22Rv1 (cell line): Measurements from ENCODE around the gene TANK.

Experiments used
- H3K27ac ChIP-seq: fragments of 450-650 bp; 2 replicates; pipeline ENCODE4 v1.5.1; 2017
- CTCF ChIP-seq: fragments of 450-650 bp; IDR thresholded peaks from 2 replicates; pipeline ENCODE4 v1.5.1; 2017; ENCODE audit warnings: mild to moderate bottlenecking
- ZFX ChIP-seq: fragments of 450-650 bp; IDR thresholded peaks from 2 replicates; pipeline ENCODE4 v1.6.1; 2017; ENCODE audit warnings: antibody characterized with exemption, borderline replicate concordance

The TANK gene

GRCh38 chr2:161161074-161161706 is 962 bp downstream of the TANK start:
- peak overlapping the region; percentile 95 for H3K27ac ChIP-seq
- no peak for TF ChIP-seq ZFX
- TF ChIP-seq CTCF, result no peak

GRCh38 chr2:161163440-161163839 is 3.2 kb downstream of the TANK start:
- TF ChIP-seq ZFX (no peak), CTCF (no peak)
- no peak overlapping the region for H3K27ac ChIP-seq

GRCh38 chr2:161164161-161164560 is 3.9 kb downstream of the TANK start:
- no peak overlapping the region for H3K27ac ChIP-seq

GRCh38 chr2:161165266-161165665 is 5.0 kb downstream of the TANK start:
- TF ChIP-seq ZFX (no peak), CTCF (no peak)

More at GRCh38 chr2:161164161-161164560, 3.9 kb downstream of the TANK start:
- no peak for TF ChIP-seq CTCF
- TF ChIP-seq ZFX, result no peak

GRCh38 chr2:161165811-161166210 is 5.6 kb downstream of the TANK start:
- H3K27ac ChIP-seq, result no peak overlapping the region

More at GRCh38 chr2:161165266-161165665, 5.0 kb downstream of the TANK start:
- H3K27ac ChIP-seq, result no peak overlapping the region

GRCh38 chr2:161166538-161167409 is 6.5 kb downstream of the TANK start:
- TF ChIP-seq CTCF (no peak), ZFX (no peak)
- H3K27ac ChIP-seq, result no peak overlapping the region

More at GRCh38 chr2:161165811-161166210, 5.6 kb downstream of the TANK start:
- no peak for TF ChIP-seq CTCF
- TF ChIP-seq ZFX, result no peak

GRCh38 chr2:161169335-161169734 is 9.1 kb downstream of the TANK start:
- TF ChIP-seq ZFX (no peak), CTCF (no peak)
- H3K27ac ChIP-seq, result no peak overlapping the region
